Measurements from ENCODE around the gene BPIFB2. TPM values are rescaled to one million over a fixed set of nuclear protein-coding genes. Genes with fewer than 3 reads are reported as not detected.

Gene BPIFB2
- total RNA-seq, 1 experiment from 2014 or later: 0.15 TPM

DNA sequence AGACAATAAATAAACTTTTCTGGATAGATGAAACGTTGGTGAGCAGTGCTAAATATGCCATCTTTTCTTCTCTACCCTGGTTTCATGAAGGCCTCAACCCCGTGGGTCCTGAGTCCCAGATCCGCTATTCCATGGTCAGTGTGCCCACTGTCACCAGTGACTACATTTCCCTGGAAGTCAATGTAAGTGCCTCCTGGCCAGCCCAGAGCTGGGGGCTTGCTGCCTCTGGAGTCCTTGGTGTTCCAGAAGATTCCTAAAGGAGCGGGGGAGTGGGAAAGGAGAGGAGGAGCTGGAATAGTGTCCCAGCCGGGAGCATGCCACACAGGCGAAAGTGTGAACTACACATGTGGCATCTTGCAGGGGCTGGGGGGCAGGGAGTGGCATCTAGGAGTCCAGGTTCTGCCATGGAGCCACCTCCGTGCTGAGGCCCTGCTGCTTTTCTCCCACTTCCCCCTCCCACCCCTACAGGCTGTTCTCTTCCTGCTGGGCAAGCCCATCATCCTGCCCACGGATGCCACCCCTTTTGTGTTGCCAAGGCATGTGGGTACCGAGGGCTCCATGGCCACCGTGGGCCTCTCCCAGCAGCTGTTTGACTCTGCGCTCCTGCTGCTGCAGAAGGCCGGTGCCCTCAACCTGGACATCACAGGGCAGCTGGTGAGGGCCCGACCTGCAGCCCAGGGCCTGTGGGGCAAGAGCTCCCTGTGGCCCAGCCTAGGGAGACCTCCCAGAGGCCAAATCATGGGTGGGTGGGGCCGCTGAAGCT is 10.8 kb downstream of the BPIFB2 start:
- ATAC-seq: 0 out of 2 replicates have a peak, but pooled peaks have one; percentile 43
- Histone ChIP-seq H3K9me2 (ENCODE audit: insufficient read depth) (no peaks in the 10 kb centered on the region), H3K27ac (ENCODE audit: low read depth, low read length) (no peak overlapping the region), H4K20me1 (ENCODE audit: insufficient read depth) (no peaks in the 10 kb centered on the region), H3K4me2 (ENCODE audit: low read length) (no peak overlapping the region), H3K4me1 (ENCODE audit: control insufficient read depth in 1 of 2, insufficient read depth in 2 of 2, low read length in 2 of 2) (no peaks in the 10 kb centered on the region), H3K9me3 (ENCODE audit: control insufficient read depth in 1 of 2, insufficient read depth in 1 of 2, low read depth in 1 of 2, low read length in 2 of 2) (no peaks in the 10 kb centered on the region), H2AFZ (ENCODE audit: low read depth, low read length, poor library complexity, severe bottlenecking) (no peak overlapping the region), H3K27me3 (ENCODE audit: insufficient read depth, low read length) (peaks cover 6% of the 10 kb centered on the region; the same call in 1 of the 2 replicates), H3K79me2 (ENCODE audit: insufficient read depth, low read length) (no peaks in the 10 kb centered on the region), H3K36me3 (ENCODE audit: control insufficient read depth in 1 of 2, insufficient read depth in 2 of 2, low read length in 2 of 2) (no peaks in the 10 kb centered on the region), H3K9ac (ENCODE audit: low read length) (no peak overlapping the region), H3K4me3 (replicated peaks in 1 of 2; ENCODE audit: low read depth in 1 of 2, low read length in 2 of 2) (no peak overlapping the region)
- BruUV-seq (replicated peaks): no TSS peak
- TF ChIP-seq JUND (IDR thresholded peaks at IDR 0.05): no peak
- no peak for TF ChIP-seq POLR2A (IDR thresholded peaks at IDR 0.05; ENCODE audit: borderline replicate concordance, extremely low read depth, insufficient read depth, insufficient read length)
- TF ChIP-seq CBX3 (IDR thresholded peaks at IDR 0.05; ENCODE audit: low read depth): no peak
- TF ChIP-seq SRF (IDR thresholded peaks at IDR 0.05; ENCODE audit: low read depth): no peak
- TF ChIP-seq, protein P1, sequence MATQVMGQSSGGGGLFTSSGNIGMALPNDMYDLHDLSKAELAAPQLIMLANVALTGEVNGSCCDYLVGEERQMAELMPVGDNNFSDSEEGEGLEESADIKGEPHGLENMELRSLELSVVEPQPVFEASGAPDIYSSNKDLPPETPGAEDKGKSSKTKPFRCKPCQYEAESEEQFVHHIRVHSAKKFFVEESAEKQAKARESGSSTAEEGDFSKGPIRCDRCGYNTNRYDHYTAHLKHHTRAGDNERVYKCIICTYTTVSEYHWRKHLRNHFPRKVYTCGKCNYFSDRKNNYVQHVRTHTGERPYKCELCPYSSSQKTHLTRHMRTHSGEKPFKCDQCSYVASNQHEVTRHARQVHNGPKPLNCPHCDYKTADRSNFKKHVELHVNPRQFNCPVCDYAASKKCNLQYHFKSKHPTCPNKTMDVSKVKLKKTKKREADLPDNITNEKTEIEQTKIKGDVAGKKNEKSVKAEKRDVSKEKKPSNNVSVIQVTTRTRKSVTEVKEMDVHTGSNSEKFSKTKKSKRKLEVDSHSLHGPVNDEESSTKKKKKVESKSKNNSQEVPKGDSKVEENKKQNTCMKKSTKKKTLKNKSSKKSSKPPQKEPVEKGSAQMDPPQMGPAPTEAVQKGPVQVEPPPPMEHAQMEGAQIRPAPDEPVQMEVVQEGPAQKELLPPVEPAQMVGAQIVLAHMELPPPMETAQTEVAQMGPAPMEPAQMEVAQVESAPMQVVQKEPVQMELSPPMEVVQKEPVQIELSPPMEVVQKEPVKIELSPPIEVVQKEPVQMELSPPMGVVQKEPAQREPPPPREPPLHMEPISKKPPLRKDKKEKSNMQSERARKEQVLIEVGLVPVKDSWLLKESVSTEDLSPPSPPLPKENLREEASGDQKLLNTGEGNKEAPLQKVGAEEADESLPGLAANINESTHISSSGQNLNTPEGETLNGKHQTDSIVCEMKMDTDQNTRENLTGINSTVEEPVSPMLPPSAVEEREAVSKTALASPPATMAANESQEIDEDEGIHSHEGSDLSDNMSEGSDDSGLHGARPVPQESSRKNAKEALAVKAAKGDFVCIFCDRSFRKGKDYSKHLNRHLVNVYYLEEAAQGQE (IDR thresholded peaks at IDR 0.05; ENCODE audit: low read depth): no peak
- TF ChIP-seq ZNF274 (IDR thresholded peaks at IDR 0.05; ENCODE audit: low read depth, low read length): no peak
- TF ChIP-seq EZH2phosphoT487 (IDR thresholded peaks at IDR 0.05; ENCODE audit: borderline replicate concordance): no peak
- no peak for TF ChIP-seq POLR2AphosphoS5 (IDR thresholded peaks at IDR 0.05; ENCODE audit: low read depth, low read length)
- POLR2A ChIA-PET: no interaction called here
- RAD21 ChIA-PET (ENCODE audit: low non-redundant PET in 1 of 2, low total read pairs in 2 of 2, uncharacterized antibody in 2 of 2, unreplicated experiment in 2 of 2): no interaction called here
- no peak for DNase-seq (ENCODE audit: low read depth, low spot score)
- CTCF ChIA-PET: no interaction called here
- intact Hi-C loops (cut with micrococcal nuclease): no loop called here

All from HCT116 (cell line).